CD4-positive, CD25-positive, alpha-beta regulatory T cell (primary cell): ENCODE data around the gene TPK1. TPM values are rescaled to one million over a fixed set of nuclear protein-coding genes. Genes with fewer than 3 reads are reported as not detected.

Experiments used
- ATAC-seq, 2 donors: fragments of 150-1000 bp; cut with Tn5 transposase; one replicate each; pipeline ENCODE4 v1.10.0; 2021; ENCODE audit warnings: low read depth in 2 of 2, moderate number of reproducible peaks in 2 of 2, moderate library complexity in 1 of 2
- DNase-seq, 3 donors: peaks; one replicate each; pipeline versions ENCODE4 v3.0.0 to v3.0.0-alpha.2; 2012 to 2022; ENCODE audit warnings: mixed read lengths in 1 of 3
- H3K27ac ChIP-seq: one replicate; pipeline ENCODE4 v1.7.0; 2013; ENCODE audit warnings: mild to moderate bottlenecking, low read length; ENCODE audit not compliant: insufficient read depth, poor library complexity, severe bottlenecking
- H3K27me3 ChIP-seq: one replicate; pipeline ENCODE4 v1.7.0; 2013; ENCODE audit warnings: low read length; ENCODE audit not compliant: control insufficient read depth, insufficient read depth
- H3K36me3 ChIP-seq: one replicate; pipeline ENCODE4 v1.7.0; 2013; ENCODE audit warnings: mild to moderate bottlenecking, low read length, moderate library complexity; ENCODE audit not compliant: control insufficient read depth, insufficient read depth
- H3K4me1 ChIP-seq: 2 replicates; pipeline ENCODE4 v1.7.0; 2013; ENCODE audit warnings: mild to moderate bottlenecking, low read length; ENCODE audit not compliant: insufficient read depth, control insufficient read depth, poor library complexity, severe bottlenecking
- H3K4me3 ChIP-seq: one replicate; pipeline ENCODE4 v1.7.0; 2013; ENCODE audit warnings: low read depth, mild to moderate bottlenecking, low read length, moderate library complexity
- H3K9me3 ChIP-seq, 2 experiments: 1 replicate in 1 of 2; 2 replicates in 1 of 2; pipeline ENCODE4 v1.7.0; 2013; ENCODE audit warnings: low read length in 2 of 2, mild to moderate bottlenecking in 1 of 2, moderate library complexity in 1 of 2; ENCODE audit not compliant: control insufficient read depth in 2 of 2
- H3K27ac Mint-ChIP-seq, 3 donors: one replicate each; pipeline ENCODE4 v1.8.0; 2020 to 2022; ENCODE audit warnings: mild to moderate bottlenecking in 3 of 3, mixed read lengths in 3 of 3, moderate library complexity in 2 of 3
- H3K27me3 Mint-ChIP-seq: one replicate; pipeline ENCODE4 v1.8.0; 2022; ENCODE audit warnings: mild to moderate bottlenecking, mixed read lengths
- H3K36me3 Mint-ChIP-seq: one replicate; pipeline ENCODE4 v1.8.0; 2020; ENCODE audit warnings: mixed read lengths
- H3K4me1 Mint-ChIP-seq, 4 donors: one replicate each; pipeline ENCODE4 v1.8.0; 2020 to 2022; ENCODE audit warnings: mixed read lengths in 4 of 4, mild to moderate bottlenecking in 1 of 4
- H3K4me3 Mint-ChIP-seq, 4 donors: one replicate each; pipeline ENCODE4 v1.8.0; 2020 to 2022; ENCODE audit warnings: mild to moderate bottlenecking in 4 of 4, mixed read lengths in 4 of 4, moderate library complexity in 3 of 4
- H3K9me3 Mint-ChIP-seq, 7 donors: one replicate each; pipeline ENCODE4 v1.8.0; 2020 to 2022; ENCODE audit warnings: mixed read lengths in 7 of 7, mild to moderate bottlenecking in 3 of 7, moderate library complexity in 2 of 7
- polyA plus RNA-seq, 4 donors: library from polyadenylated mRNA; unstranded; fragments of 300-500 nt; fragmentation: Illumina TruSeq; gene quantifications; one replicate each; pipeline ENCODE4 v1.2.3, GENCODE V29; 2021
- total RNA-seq: library from RNA; stranded (reverse); gene quantifications from one replicate; pipeline ENCODE4 v1.2.3, GENCODE V29; 2022

The TPK1 gene
- total and polyA plus RNA-seq, 5 donors from 2014 or later: 30.5 to 38.8 (median 31.6) TPM

- no peak overlapping the region for H3K4me3 Mint-ChIP-seq
Observed at GRCh38 chr7:144549861-144550260, 286.0 kb downstream of the TPK1 start.

GRCh38 chr7:144548556-144548955 is 287.3 kb downstream of the TPK1 start:
- Mint-ChIP-seq H3K4me1 (peaks cover 0 to 4% (median 0%) of the 10 kb centered on the region in 4 donors), H3K36me3 (peaks cover 25% of the 10 kb centered on the region), H3K4me3 (no peak overlapping the region), H3K9me3 (peaks cover 0 to 2% (median 0%) of the 10 kb centered on the region in 7 donors), H3K27ac (no peak overlapping the region), H3K27me3 (no peaks in the 10 kb centered on the region)
- no peak for ATAC-seq
- Histone ChIP-seq H3K27ac (no peak overlapping the region), H3K27me3 (no peaks in the 10 kb centered on the region), H3K4me1 (no peaks in the 10 kb centered on the region), H3K36me3 (peaks cover 9% of the 10 kb centered on the region), H3K4me3 (no peak overlapping the region), H3K9me3 (no peaks in the 10 kb centered on the region)
- no peak for DNase-seq

More at GRCh38 chr7:144549861-144550260, 286.0 kb downstream of the TPK1 start:
- H3K36me3 Mint-ChIP-seq: peaks cover 21% of the 10 kb centered on the region
- H3K4me1 Mint-ChIP-seq: peaks cover 0 to 4% (median 0%) of the 10 kb centered on the region in 4 donors
- Histone ChIP-seq H3K4me3 (no peak overlapping the region), H3K27me3 (no peaks in the 10 kb centered on the region), H3K36me3 (peaks cover 7% of the 10 kb centered on the region), H3K9me3 (no peaks in the 10 kb centered on the region), H3K27ac (no peak overlapping the region), H3K4me1 (no peaks in the 10 kb centered on the region)
- no peaks in the 10 kb centered on the region for H3K27me3 Mint-ChIP-seq
- peaks cover 0 to 2% (median 0%) of the 10 kb centered on the region in 7 donors for H3K9me3 Mint-ChIP-seq
- no peak overlapping the region for H3K27ac Mint-ChIP-seq
- ATAC-seq (no peak), DNase-seq (no peak)

- peaks cover 0 to 2% (median 0%) of the 10 kb centered on the region in 7 donors for H3K9me3 Mint-ChIP-seq
- no peak overlapping the region for H3K27ac ChIP-seq
- H3K4me1 Mint-ChIP-seq: peaks cover 0 to 4% (median 0%) of the 10 kb centered on the region in 4 donors
- DNase-seq (no peak), ATAC-seq (no peak)
- H3K4me1 ChIP-seq: no peaks in the 10 kb centered on the region
- no peaks in the 10 kb centered on the region for H3K27me3 ChIP-seq
- H3K36me3 Mint-ChIP-seq: peaks cover 26% of the 10 kb centered on the region
- peaks cover 9% of the 10 kb centered on the region for H3K36me3 ChIP-seq
- H3K9me3 ChIP-seq: no peaks in the 10 kb centered on the region
- H3K27me3 Mint-ChIP-seq: no peaks in the 10 kb centered on the region
- H3K27ac Mint-ChIP-seq: no peak overlapping the region
- H3K4me3 Mint-ChIP-seq: peak overlapping the region in 1 of 4 donors; percentile 33
- no peak overlapping the region for H3K4me3 ChIP-seq
Observed at GRCh38 chr7:144547888-144548287, 288.0 kb downstream of the TPK1 start.

GRCh38 chr7:144546782-144547181 is 289.1 kb downstream of the TPK1 start:
- peaks cover 34% of the 10 kb centered on the region for H3K36me3 Mint-ChIP-seq

GRCh38 chr7:144545330-144545729 is 290.5 kb downstream of the TPK1 start:
- H3K4me3 Mint-ChIP-seq: no peak overlapping the region
- peaks cover 0 to 2% (median 0%) of the 10 kb centered on the region in 7 donors for H3K9me3 Mint-ChIP-seq
- DNase-seq: no peak
- peaks cover 11% of the 10 kb centered on the region for H3K36me3 ChIP-seq
- no peak overlapping the region for H3K27ac Mint-ChIP-seq
- no peaks in the 10 kb centered on the region for H3K4me1 ChIP-seq
- H3K4me1 Mint-ChIP-seq: peaks cover 0 to 4% (median 0%) of the 10 kb centered on the region in 4 donors
- no peaks in the 10 kb centered on the region for H3K27me3 ChIP-seq
- no peaks in the 10 kb centered on the region for H3K9me3 ChIP-seq
- no peak overlapping the region for H3K27ac ChIP-seq
- ATAC-seq: no peak
- peaks cover 33% of the 10 kb centered on the region for H3K36me3 Mint-ChIP-seq
- H3K4me3 ChIP-seq: no peak overlapping the region
- no peaks in the 10 kb centered on the region for H3K27me3 Mint-ChIP-seq

More at GRCh38 chr7:144546782-144547181, 289.1 kb downstream of the TPK1 start:
- peaks cover 0 to 2% (median 0%) of the 10 kb centered on the region in 7 donors for H3K9me3 Mint-ChIP-seq
- H3K27ac ChIP-seq: no peak overlapping the region
- ATAC-seq: no peak
- H3K4me1 Mint-ChIP-seq: peaks cover 0 to 4% (median 0%) of the 10 kb centered on the region in 4 donors
- H3K36me3 ChIP-seq: peaks cover 9% of the 10 kb centered on the region
- H3K4me1 ChIP-seq: no peaks in the 10 kb centered on the region
- no peaks in the 10 kb centered on the region for H3K9me3 ChIP-seq
- H3K4me3 Mint-ChIP-seq: no peak overlapping the region
- no peaks in the 10 kb centered on the region for H3K27me3 Mint-ChIP-seq
- H3K27ac Mint-ChIP-seq: no peak overlapping the region
- H3K4me3 ChIP-seq: no peak overlapping the region
- H3K27me3 ChIP-seq: no peaks in the 10 kb centered on the region
- DNase-seq: no peak

GRCh38 chr7:144534655-144535395 is 301.0 kb downstream of the TPK1 start:
- peak overlapping the region in 1 of 4 donors; percentile 69 for H3K4me3 Mint-ChIP-seq

GRCh38 chr7:144534196-144534595 is 301.7 kb downstream of the TPK1 start:
- Histone ChIP-seq H3K36me3 (no peaks in the 10 kb centered on the region), H3K4me3 (no peak overlapping the region), H3K27ac (no peak overlapping the region), H3K4me1 (no peaks in the 10 kb centered on the region), H3K27me3 (no peaks in the 10 kb centered on the region), H3K9me3 (peaks cover 0 to 2% of the 10 kb centered on the region in 2 experiments)
- no peak for DNase-seq
- no peak overlapping the region for H3K27ac Mint-ChIP-seq
- no peak overlapping the region for H3K4me3 Mint-ChIP-seq
- peaks cover 21% of the 10 kb centered on the region for H3K36me3 Mint-ChIP-seq
- peaks cover 0 to 5% (median 2%) of the 10 kb centered on the region in 7 donors for H3K9me3 Mint-ChIP-seq
- ATAC-seq: no peak
- H3K4me1 Mint-ChIP-seq: peaks cover 0 to 10% (median 3%) of the 10 kb centered on the region in 4 donors
- no peaks in the 10 kb centered on the region for H3K27me3 Mint-ChIP-seq

More at GRCh38 chr7:144534655-144535395, 301.0 kb downstream of the TPK1 start:
- H3K27ac Mint-ChIP-seq: no peak overlapping the region
- peaks cover 0 to 8% (median 5%) of the 10 kb centered on the region in 4 donors for H3K4me1 Mint-ChIP-seq
- Histone ChIP-seq H3K27ac (no peak overlapping the region), H3K36me3 (no peaks in the 10 kb centered on the region), H3K9me3 (peaks cover 0 to 2% of the 10 kb centered on the region in 2 experiments), H3K4me3 (no peak overlapping the region), H3K27me3 (no peaks in the 10 kb centered on the region), H3K4me1 (no peaks in the 10 kb centered on the region)
- ATAC-seq (no peak), DNase-seq (no peak)
- peaks cover 0 to 5% (median 2%) of the 10 kb centered on the region in 7 donors for H3K9me3 Mint-ChIP-seq
- H3K27me3 Mint-ChIP-seq: no peaks in the 10 kb centered on the region
- H3K36me3 Mint-ChIP-seq: peaks cover 19% of the 10 kb centered on the region
